Head of caudate nucleus (tissue), 42 donors: ENCODE results near the gene BZW1.

Source experiments
- DNase-seq, 42 donors: peaks; one replicate each; pipeline versions ENCODE4 v3.0.0 to v3.0.0-alpha.2; 2020 to 2021; ENCODE audit warnings: mixed read lengths in 7 of 42
- intact Hi-C: fragments of 100-400 bp; cut with DNase I; formaldehyde crosslinking; loops from one replicate; pipeline ENCODE4 v1.15.0; 2022

Gene BZW1

GRCh38 chr2:200811333-200812121 lies at the start of gene BZW1:
BZW1 (plus strand) TSS chr2:200811910; CDS start chr2:200813218, 1,308 bp downstream.
- intact Hi-C loops = loop anchor here (5.0 to 10.0 kb wide), 3 partner anchors 51 to 297 kb away; partner anchors contain the start of genes CLK1 and KCTD18
- peak; percentile 91 to 99 (median 97) for DNase-seq

- intact Hi-C loops = no loop called here
- DNase-seq = no peak
Measured at GRCh38 chr2:200762127-200762526, 49.6 kb upstream of the BZW1 start.

- intact Hi-C loops = no loop called here
- DNase-seq = no peak
Measured at GRCh38 chr2:200763422-200763821, 48.3 kb upstream of the BZW1 start.

- intact Hi-C loops = no loop called here
- no peak for DNase-seq
Measured at GRCh38 chr2:200765139-200765951, 46.4 kb upstream of the BZW1 start.

- DNase-seq = no peak
- intact Hi-C loops = no loop called here
Measured at GRCh38 chr2:200765995-200766660, 45.6 kb upstream of the BZW1 start.

- no peak for DNase-seq
- intact Hi-C loops = no loop called here
Measured at GRCh38 chr2:200767111-200767885, 44.4 kb upstream of the BZW1 start.

GRCh38 chr2:200770847-200771246 lies 40.9 kb upstream of the BZW1 start:
- no peak for DNase-seq
- intact Hi-C loops = no loop called here

GRCh38 chr2:200772620-200773019 lies 39.1 kb upstream of the BZW1 start:
- intact Hi-C loops = no loop called here
- DNase-seq = no peak

- DNase-seq = no peak
- intact Hi-C loops = no loop called here
Measured at GRCh38 chr2:200773083-200773482, 38.6 kb upstream of the BZW1 start.

GRCh38 chr2:200774920-200775319 lies 36.8 kb upstream of the BZW1 start:
- no peak for DNase-seq
- intact Hi-C loops = no loop called here

GRCh38 chr2:200777275-200777674 lies 34.4 kb upstream of the BZW1 start:
- intact Hi-C loops = no loop called here
- DNase-seq = no peak

GRCh38 chr2:200778038-200778437 lies 33.7 kb upstream of the BZW1 start:
- no peak for DNase-seq
- intact Hi-C loops = no loop called here

GRCh38 chr2:200779214-200779613 lies 32.5 kb upstream of the BZW1 start:
- intact Hi-C loops = no loop called here
- no peak for DNase-seq

- intact Hi-C loops = no loop called here
- DNase-seq = no peak
Measured at GRCh38 chr2:200781616-200782015, 30.1 kb upstream of the BZW1 start.

- intact Hi-C loops = no loop called here
- no peak for DNase-seq
Measured at GRCh38 chr2:200782251-200782650, 29.5 kb upstream of the BZW1 start.

- intact Hi-C loops = no loop called here
Measured at GRCh38 chr2:200784215-200784614, 27.5 kb upstream of the BZW1 start.

GRCh38 chr2:200786423-200786822 lies 25.3 kb upstream of the BZW1 start:
- DNase-seq = no peak
- intact Hi-C loops = no loop called here

More at GRCh38 chr2:200784215-200784614, 27.5 kb upstream of the BZW1 start:
- no peak for DNase-seq

- intact Hi-C loops = no loop called here
- no peak for DNase-seq
Measured at GRCh38 chr2:200786826-200787225, 24.9 kb upstream of the BZW1 start.
